ENCODE results near the gene QPCTL.
"Not testable (repeated sequence)": the region's sequence is repeated elsewhere in the genome, so short reads cannot be mapped to it uniquely, and the experiment has no call there.

The QPCTL gene

GRCh38 chr19:45717983-45718650 lies 25.7 kb downstream of the QPCTL start:
- DNase-seq: no peak

GRCh38 chr19:45720065-45720464 lies 27.6 kb downstream of the QPCTL start:
- not testable (repeated sequence) for DNase-seq

- not testable (repeated sequence) for DNase-seq
Observed at GRCh38 chr19:45728683-45729082, 36.2 kb downstream of the QPCTL start.

GRCh38 chr19:45729800-45730290 lies 37.4 kb downstream of the QPCTL start:
- no peak for DNase-seq

- DNase-seq: peak; percentile 93
Observed at GRCh38 chr19:45730368-45731288, 38.2 kb downstream of the QPCTL start, which contains the start of gene FBXO46. TSS of gene FBXO46 (minus strand) at chr19:45730896. CDS start at chr19:45713495, 17,401 bp downstream.

- no peak for DNase-seq
Observed at GRCh38 chr19:45733160-45733810, 40.8 kb downstream of the QPCTL start, which contains the start of gene MEIOSIN. TSS of gene MEIOSIN (plus strand) at chr19:45733439. CDS start at chr19:45735377, 1,938 bp downstream.

- DNase-seq: no peak
Observed at GRCh38 chr19:45739498-45740439, 47.3 kb downstream of the QPCTL start.

GRCh38 chr19:45742969-45743368 lies 50.5 kb downstream of the QPCTL start:
- no peak for DNase-seq

GRCh38 chr19:45745606-45746005 lies 53.1 kb downstream of the QPCTL start:
- DNase-seq: no peak

GRCh38 chr19:45746866-45747265 lies 54.4 kb downstream of the QPCTL start:
- DNase-seq: no peak

GRCh38 chr19:45747513-45747912 lies 55.0 kb downstream of the QPCTL start:
- DNase-seq: no peak

GRCh38 chr19:45751483-45751882 lies 59.0 kb downstream of the QPCTL start:
- DNase-seq: not testable (repeated sequence)

- no peak for DNase-seq
Observed at GRCh38 chr19:45752639-45753038, 60.2 kb downstream of the QPCTL start.

GRCh38 chr19:45753548-45753947 lies 61.1 kb downstream of the QPCTL start:
- no peak for DNase-seq
